Kidney (tissue), 14 donors: ENCODE results near the gene CDH13. TPM values are rescaled to one million over a fixed set of nuclear protein-coding genes. Genes with fewer than 3 reads are reported as not detected.

Source experiments
- DNase-seq, 5 donors: peaks; one replicate each; pipeline ENCODE4 v3.0.0-alpha.2; 2013 to 2020
- FAIRE-seq: peaks from 2 replicates; lab custom pipeline; 2012; peaks lifted over from hg19 to GRCh38; lab: Jason Lieb, UNC
- H3K27ac ChIP-seq, 2 donors: one replicate each; pipeline ENCODE4 v1.7.0; 2013; ENCODE audit warnings: low read depth in 2 of 2, low read length in 2 of 2, inconsistent platforms in 1 of 2
- H3K27me3 ChIP-seq: one replicate; pipeline ENCODE4 v1.7.1; 2013; ENCODE audit warnings: low read length, inconsistent platforms; ENCODE audit not compliant: control insufficient read depth, insufficient read depth
- H3K36me3 ChIP-seq, 3 donors: one replicate each; pipeline versions ENCODE4 v1.7.0 to v1.7.1; 2013; ENCODE audit warnings: low read length in 3 of 3, control low read depth in 1 of 3, inconsistent platforms in 1 of 3; ENCODE audit not compliant: insufficient read depth in 3 of 3, control insufficient read depth in 2 of 3
- H3K4me1 ChIP-seq, 3 donors: one replicate each; pipeline versions ENCODE4 v1.7.0 to v1.7.1; 2013; ENCODE audit warnings: low read length in 3 of 3, inconsistent platforms in 1 of 3, low read depth in 1 of 3; ENCODE audit not compliant: control insufficient read depth in 2 of 3, insufficient read depth in 2 of 3
- H3K4me3 ChIP-seq, 3 donors: one replicate each; pipeline versions ENCODE4 v1.7.0 to v1.8.1; 2013; ENCODE audit warnings: low read length in 3 of 3, control low read depth in 1 of 3, inconsistent platforms in 1 of 3
- H3K9ac ChIP-seq, 3 donors: one replicate each; pipeline versions ENCODE4 v1.7.0 to v1.7.1; 2013; ENCODE audit warnings: low read length in 3 of 3, control low read depth in 1 of 3, inconsistent platforms in 1 of 3
- H3K9me3 ChIP-seq, 3 donors: one replicate each; pipeline versions ENCODE4 v1.7.0 to v1.7.1; 2013; ENCODE audit warnings: low read length in 3 of 3, control low read depth in 1 of 3, inconsistent platforms in 1 of 3; ENCODE audit not compliant: control insufficient read depth in 2 of 3, insufficient read depth in 1 of 3
- CTCF ChIP-seq: IDR thresholded peaks from 3 replicates; pipeline ENCODE4 v1.5.1; 2012; ENCODE audit warnings: mild to moderate bottlenecking, moderate library complexity, borderline replicate concordance; ENCODE audit not compliant: insufficient read depth; ENCODE audit errors: extremely low read depth
- intact Hi-C: fragments of 100-400 bp; cut with DNase I; formaldehyde crosslinking; loops from one replicate; pipeline ENCODE4 v1.11.1; 2022
- polyA plus RNA-seq: library from polyadenylated mRNA; stranded (reverse); fragments of 350-450 nt; fragmentation: Illumina TruSeq; extraction: RNeasy Lipid Tissue Mini Kit (QIAGEN cat#74804); gene quantifications from one replicate; pipeline ENCODE4 v1.2.3, GENCODE V29; 2014; ENCODE audit warnings: low read depth, low replicate concordance; ENCODE audit not compliant: insufficient read depth
- total RNA-seq: library from RNA; stranded (reverse); fragmentation: NEBNext Ultra II Directional; extraction: Animal tissue kit (Norgen Biotek cat#: 25700); gene quantifications from one replicate; pipeline ENCODE4 v1.2.1, GENCODE V29; 2021
- donor health status: control.
- donor health status: control.
- donor health status: control.
- donor health status: control.
- donor health status: control.
- donor health status: DM: yes; HTN: yes; CAD: no.
- donor health status: Normal renal cell carcinoma (clear cell type).

CDH13 gene
- total and polyA plus RNA-seq, 2 donors from 2014 or later: 4.8 to 13.8 TPM

GRCh38 chr16:83447560-83447959 lies 820.8 kb downstream of the CDH13 start:
- intact Hi-C loops: no loop called here
- no peak for DNase-seq
- H3K9ac ChIP-seq: no peak overlapping the region
- H3K36me3 ChIP-seq: no peaks in the 10 kb centered on the region
- H3K27ac ChIP-seq: no peak overlapping the region
- H3K4me1 ChIP-seq: no peaks in the 10 kb centered on the region
- no peaks in the 10 kb centered on the region for H3K27me3 ChIP-seq
- no peaks in the 10 kb centered on the region for H3K9me3 ChIP-seq
- FAIRE-seq: no peak
- no peak overlapping the region for H3K4me3 ChIP-seq
- TF ChIP-seq CTCF: no peak

GRCh38 chr16:83449861-83450260 lies 823.1 kb downstream of the CDH13 start:
- no peaks in the 10 kb centered on the region for H3K27me3 ChIP-seq
- intact Hi-C loops: no loop called here

GRCh38 chr16:83453977-83454376 lies 827.2 kb downstream of the CDH13 start:
- no peaks in the 10 kb centered on the region for H3K9me3 ChIP-seq
- FAIRE-seq (no peak), DNase-seq (no peak)
- no peak for TF ChIP-seq CTCF
- no peaks in the 10 kb centered on the region for H3K27me3 ChIP-seq
- H3K4me1 ChIP-seq: no peaks in the 10 kb centered on the region
- H3K4me3 ChIP-seq: no peak overlapping the region
- no peak overlapping the region for H3K9ac ChIP-seq
- intact Hi-C loops: no loop called here
- H3K27ac ChIP-seq: no peak overlapping the region
- H3K36me3 ChIP-seq: no peaks in the 10 kb centered on the region

More at GRCh38 chr16:83449861-83450260, 823.1 kb downstream of the CDH13 start:
- Histone ChIP-seq H3K4me3 (no peak overlapping the region), H3K9me3 (no peaks in the 10 kb centered on the region), H3K27ac (no peak overlapping the region), H3K36me3 (no peaks in the 10 kb centered on the region), H3K9ac (no peak overlapping the region), H3K4me1 (no peaks in the 10 kb centered on the region)
- DNase-seq (no peak), FAIRE-seq (no peak)
- no peak for TF ChIP-seq CTCF

- H3K27me3 ChIP-seq: no peaks in the 10 kb centered on the region
- no peaks in the 10 kb centered on the region for H3K36me3 ChIP-seq
- H3K9me3 ChIP-seq: no peaks in the 10 kb centered on the region
- H3K4me1 ChIP-seq: no peaks in the 10 kb centered on the region
- FAIRE-seq: no peak
- no peak overlapping the region for H3K4me3 ChIP-seq
- H3K9ac ChIP-seq: no peak overlapping the region
- TF ChIP-seq CTCF: no peak
- H3K27ac ChIP-seq: no peak overlapping the region
- no peak for DNase-seq
- intact Hi-C loops: no loop called here
Observed at GRCh38 chr16:83455716-83456115, 828.9 kb downstream of the CDH13 start.
